HepG2 (cell line): Measurements from ENCODE around the gene DNAL4. TPM values are rescaled to one million over a fixed set of nuclear protein-coding genes. Genes with fewer than 3 reads are reported as not detected.
A peak's percentile ranks its signal among the peaks of the same experiment; 100 is the strongest.

ENCODE experiments used
- ARNT2 ChIP-seq: sonication (generic); formaldehyde crosslinking; IDR thresholded peaks from 2 replicates; pipeline ENCODE4 v1.8.0; 2022; ENCODE audit warnings: mild to moderate bottlenecking, low read depth, missing genetic modification reagents, moderate library complexity
- ETV6 ChIP-seq: sonication (generic); formaldehyde crosslinking; conservative IDR thresholded peaks from 2 replicates; pipeline ENCODE4 v1.4.0; 2020; ENCODE audit warnings: missing genetic modification reagents
- NR2C2 ChIP-seq: sonication (generic); formaldehyde crosslinking; IDR thresholded peaks from 2 replicates; pipeline ENCODE4 v1.4.0; 2020; ENCODE audit warnings: missing genetic modification reagents, mild to moderate bottlenecking, moderate library complexity, borderline replicate concordance
- POGZ ChIP-seq: sonication (generic); formaldehyde crosslinking; IDR thresholded peaks from 2 replicates; pipeline ENCODE4 v1.4.0; 2020; ENCODE audit warnings: mild to moderate bottlenecking, missing genetic modification reagents
- RXRA ChIP-seq: sonication (generic); formaldehyde crosslinking; IDR thresholded peaks from 2 replicates; pipeline ENCODE4 v1.5.1; 2020; ENCODE audit warnings: missing genetic modification reagents
- SAP130 ChIP-seq: IDR thresholded peaks from 2 replicates; pipeline ENCODE4 v1.6.1; 2016; ENCODE audit warnings: low read depth
- SKI ChIP-seq: fragments of 450-650 bp; IDR thresholded peaks from one replicate; pipeline ENCODE4 v1.6.1; 2018; ENCODE audit warnings: mild to moderate bottlenecking; ENCODE audit not compliant: partially characterized antibody
- STAT5B ChIP-seq: sonication (generic); formaldehyde crosslinking; IDR thresholded peaks from 2 replicates; pipeline ENCODE4 v1.4.0; 2020; ENCODE audit warnings: missing genetic modification reagents
- TCF12 ChIP-seq, 2 experiments: fragments of 450-650 bp in 1 of 2; sonication (generic) in 1 of 2; formaldehyde crosslinking in 1 of 2; IDR thresholded peaks; 2 replicates each; pipeline versions ENCODE4 v1.6.1 to v1.8.0; 2017 to 2022; ENCODE audit warnings: antibody characterized with exemption in 1 of 2, mild to moderate bottlenecking in 1 of 2, missing genetic modification reagents in 1 of 2, moderate library complexity in 1 of 2
- ZIK1 ChIP-seq: sonication (generic); formaldehyde crosslinking; IDR thresholded peaks from 2 replicates; pipeline ENCODE4 v1.5.0; 2020; ENCODE audit warnings: mild to moderate bottlenecking, low read depth, missing genetic modification reagents, borderline replicate concordance
- ZKSCAN5 ChIP-seq: sonication (generic); formaldehyde crosslinking; IDR thresholded peaks from 2 replicates; pipeline ENCODE4 v1.5.1; 2020; ENCODE audit warnings: mild to moderate bottlenecking, missing genetic modification reagents
- ZNF263 ChIP-seq: sonication (generic); formaldehyde crosslinking; IDR thresholded peaks from 2 replicates; pipeline ENCODE4 v1.4.0; 2020; ENCODE audit warnings: missing genetic modification reagents
- ZNF317 ChIP-seq: sonication (generic); formaldehyde crosslinking; IDR thresholded peaks from 2 replicates; pipeline ENCODE4 v1.5.0; 2020; ENCODE audit warnings: mild to moderate bottlenecking, missing genetic modification reagents
- ZNF567 ChIP-seq: sonication (generic); formaldehyde crosslinking; IDR thresholded peaks from 2 replicates; pipeline ENCODE4 v1.8.1; 2023; ENCODE audit warnings: mild to moderate bottlenecking, missing genetic modification reagents, borderline replicate concordance
- polyA plus RNA-seq, 8 experiments: library from polyadenylated mRNA; depleted of rRNA in 3 of 8; stranded (reverse) in 7 of 8; unstranded in 1 of 8; fragments of >200 nt; fragmentation: Illumina TruSeq in 4 of 8; extraction: Trizol in 4 of 8; gene quantifications; 2 replicates each; pipeline versions ENCODE4 v1.2.1 to v1.2.3, GENCODE V29; 2011 to 2016; ENCODE audit warnings: low read depth in 4 of 8, missing spikeins in 1 of 8, mixed read lengths in 1 of 8; ENCODE audit not compliant: insufficient read depth in 1 of 8
- total RNA-seq, 5 experiments: library from RNA; depleted of rRNA; stranded (reverse); fragments of >200 nt; fragmentation: Illumina TruSeq; extraction: Trizol; gene quantifications; 2 replicates each; pipeline ENCODE4 v1.2.3, GENCODE V29; 2016; ENCODE audit warnings: low read depth in 1 of 5
- TF ChIP-seq, protein P1 (sequence below), 2 experiments: sonication (generic) in 1 of 2; formaldehyde crosslinking in 1 of 2; IDR thresholded peaks; 2 replicates each; pipeline versions ENCODE4 v1.4.0 to v1.6.1; 2016 to 2020; ENCODE audit warnings: borderline replicate concordance in 1 of 2, low read depth in 1 of 2, mild to moderate bottlenecking in 1 of 2, missing genetic modification reagents in 1 of 2
- TF ChIP-seq, protein P2 (sequence below): sonication (generic); formaldehyde crosslinking; IDR thresholded peaks from 2 replicates; pipeline ENCODE4 v1.4.0; 2020; ENCODE audit warnings: mild to moderate bottlenecking, missing genetic modification reagents
- TF ChIP-seq, protein P3 (sequence below): sonication (generic); IDR thresholded peaks from 2 replicates; pipeline ENCODE4 v1.6.1; 2016; ENCODE audit warnings: low read depth, borderline replicate concordance
- TF ChIP-seq, protein P4 (sequence below): sonication (generic); formaldehyde crosslinking; IDR thresholded peaks from 2 replicates; pipeline ENCODE4 v1.5.1; 2020; ENCODE audit warnings: missing genetic modification reagents, mild to moderate bottlenecking, borderline replicate concordance
- TF ChIP-seq, protein P5 (sequence below): sonication (generic); formaldehyde crosslinking; conservative IDR thresholded peaks from 2 replicates; pipeline ENCODE4 v1.4.0; 2020; ENCODE audit warnings: mild to moderate bottlenecking, missing genetic modification reagents, moderate library complexity

DNAL4 gene
- total and polyA plus RNA-seq, 2 of the 13 experiments (the other 11 are each of a cell fraction or from before 2014, with no cell fraction given), result 8.0 to 10.7 TPM

DNA sequence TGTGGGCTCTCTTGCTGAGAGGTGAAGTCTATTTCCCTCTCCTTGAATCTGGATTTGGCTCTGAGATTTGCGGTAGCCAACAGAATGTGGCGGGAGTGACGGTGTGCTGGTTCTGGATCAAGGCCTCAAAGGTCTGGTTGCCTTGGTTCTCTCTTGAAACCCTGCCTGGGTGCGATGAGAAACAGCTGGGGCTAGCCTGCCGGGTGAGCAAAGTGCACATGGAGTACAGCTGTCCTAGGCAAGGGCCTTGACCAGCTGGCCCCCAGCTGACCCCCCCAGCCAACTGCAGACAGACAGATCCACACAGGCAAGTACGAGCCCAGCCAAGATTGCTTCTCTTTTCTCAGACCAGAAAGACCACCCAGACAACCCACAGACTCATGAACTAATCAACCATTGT, 49.0 kb downstream of the DNAL4 start (continued):
- TF ChIP-seq, protein P1, sequence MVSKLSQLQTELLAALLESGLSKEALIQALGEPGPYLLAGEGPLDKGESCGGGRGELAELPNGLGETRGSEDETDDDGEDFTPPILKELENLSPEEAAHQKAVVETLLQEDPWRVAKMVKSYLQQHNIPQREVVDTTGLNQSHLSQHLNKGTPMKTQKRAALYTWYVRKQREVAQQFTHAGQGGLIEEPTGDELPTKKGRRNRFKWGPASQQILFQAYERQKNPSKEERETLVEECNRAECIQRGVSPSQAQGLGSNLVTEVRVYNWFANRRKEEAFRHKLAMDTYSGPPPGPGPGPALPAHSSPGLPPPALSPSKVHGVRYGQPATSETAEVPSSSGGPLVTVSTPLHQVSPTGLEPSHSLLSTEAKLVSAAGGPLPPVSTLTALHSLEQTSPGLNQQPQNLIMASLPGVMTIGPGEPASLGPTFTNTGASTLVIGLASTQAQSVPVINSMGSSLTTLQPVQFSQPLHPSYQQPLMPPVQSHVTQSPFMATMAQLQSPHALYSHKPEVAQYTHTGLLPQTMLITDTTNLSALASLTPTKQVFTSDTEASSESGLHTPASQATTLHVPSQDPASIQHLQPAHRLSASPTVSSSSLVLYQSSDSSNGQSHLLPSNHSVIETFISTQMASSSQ (IDR thresholded peaks at IDR 0.05; ENCODE audit: low read depth), result no peak
- TF ChIP-seq, protein P1 (CRISPR knock-in tag; IDR thresholded peaks at IDR 0.05; ENCODE audit: borderline replicate concordance), result no peak
- TF ChIP-seq POGZ (CRISPR knock-in tag) (0 out of 2 replicates have a peak, but pooled peaks have one; percentile 22), ZNF263 (no peak), STAT5B (CRISPR knock-in tag) (no peak), SAP130 (peak; percentile 18; the same call in 1 of the 2 replicates), ZKSCAN5 (CRISPR knock-in tag) (no peak), TCF12 (IDR thresholded peaks at IDR 0.05) (no peak), TCF12 (CRISPR knock-in tag; IDR thresholded peaks at IDR 0.05) (peak; percentile 45; the same call in 1 of the 2 replicates), ETV6 (no peak), ZNF567 (CRISPR knock-in tag) (no peak), RXRA (CRISPR knock-in tag) (0 out of 2 replicates have a peak, but pooled peaks have one; percentile 19), ARNT2 (CRISPR knock-in tag) (no peak), NR2C2 (CRISPR knock-in tag) (no peak), ZNF317 (CRISPR knock-in tag) (no peak), ZIK1 (no peak), SKI (peak; percentile 34)
- TF ChIP-seq, protein P2, sequence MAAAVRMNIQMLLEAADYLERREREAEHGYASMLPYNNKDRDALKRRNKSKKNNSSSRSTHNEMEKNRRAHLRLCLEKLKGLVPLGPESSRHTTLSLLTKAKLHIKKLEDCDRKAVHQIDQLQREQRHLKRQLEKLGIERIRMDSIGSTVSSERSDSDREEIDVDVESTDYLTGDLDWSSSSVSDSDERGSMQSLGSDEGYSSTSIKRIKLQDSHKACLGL (CRISPR knock-in tag), result 0 out of 2 replicates have a peak, but pooled peaks have one; percentile 49
- TF ChIP-seq, protein P3, sequence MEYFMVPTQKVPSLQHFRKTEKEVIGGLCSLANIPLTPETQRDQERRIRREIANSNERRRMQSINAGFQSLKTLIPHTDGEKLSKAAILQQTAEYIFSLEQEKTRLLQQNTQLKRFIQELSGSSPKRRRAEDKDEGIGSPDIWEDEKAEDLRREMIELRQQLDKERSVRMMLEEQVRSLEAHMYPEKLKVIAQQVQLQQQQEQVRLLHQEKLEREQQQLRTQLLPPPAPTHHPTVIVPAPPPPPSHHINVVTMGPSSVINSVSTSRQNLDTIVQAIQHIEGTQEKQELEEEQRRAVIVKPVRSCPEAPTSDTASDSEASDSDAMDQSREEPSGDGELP, result peak; percentile 88
- TF ChIP-seq, protein P4, sequence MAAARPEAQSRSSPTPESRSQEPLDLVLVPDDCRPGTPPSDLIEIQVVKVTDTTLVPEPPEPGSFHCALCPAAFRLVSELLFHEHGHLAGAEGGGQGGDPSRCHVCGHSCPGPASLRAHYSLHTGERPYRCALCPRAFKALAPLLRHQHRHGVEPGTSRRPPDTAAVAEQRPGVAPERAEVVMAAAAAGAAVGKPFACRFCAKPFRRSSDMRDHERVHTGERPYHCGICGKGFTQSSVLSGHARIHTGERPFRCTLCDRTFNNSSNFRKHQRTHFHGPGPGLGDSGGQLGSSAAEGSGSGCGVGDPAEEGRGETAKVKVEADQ (CRISPR knock-in tag), result peak; percentile 38; the same call in 1 of the 2 replicates
- TF ChIP-seq, protein P5, sequence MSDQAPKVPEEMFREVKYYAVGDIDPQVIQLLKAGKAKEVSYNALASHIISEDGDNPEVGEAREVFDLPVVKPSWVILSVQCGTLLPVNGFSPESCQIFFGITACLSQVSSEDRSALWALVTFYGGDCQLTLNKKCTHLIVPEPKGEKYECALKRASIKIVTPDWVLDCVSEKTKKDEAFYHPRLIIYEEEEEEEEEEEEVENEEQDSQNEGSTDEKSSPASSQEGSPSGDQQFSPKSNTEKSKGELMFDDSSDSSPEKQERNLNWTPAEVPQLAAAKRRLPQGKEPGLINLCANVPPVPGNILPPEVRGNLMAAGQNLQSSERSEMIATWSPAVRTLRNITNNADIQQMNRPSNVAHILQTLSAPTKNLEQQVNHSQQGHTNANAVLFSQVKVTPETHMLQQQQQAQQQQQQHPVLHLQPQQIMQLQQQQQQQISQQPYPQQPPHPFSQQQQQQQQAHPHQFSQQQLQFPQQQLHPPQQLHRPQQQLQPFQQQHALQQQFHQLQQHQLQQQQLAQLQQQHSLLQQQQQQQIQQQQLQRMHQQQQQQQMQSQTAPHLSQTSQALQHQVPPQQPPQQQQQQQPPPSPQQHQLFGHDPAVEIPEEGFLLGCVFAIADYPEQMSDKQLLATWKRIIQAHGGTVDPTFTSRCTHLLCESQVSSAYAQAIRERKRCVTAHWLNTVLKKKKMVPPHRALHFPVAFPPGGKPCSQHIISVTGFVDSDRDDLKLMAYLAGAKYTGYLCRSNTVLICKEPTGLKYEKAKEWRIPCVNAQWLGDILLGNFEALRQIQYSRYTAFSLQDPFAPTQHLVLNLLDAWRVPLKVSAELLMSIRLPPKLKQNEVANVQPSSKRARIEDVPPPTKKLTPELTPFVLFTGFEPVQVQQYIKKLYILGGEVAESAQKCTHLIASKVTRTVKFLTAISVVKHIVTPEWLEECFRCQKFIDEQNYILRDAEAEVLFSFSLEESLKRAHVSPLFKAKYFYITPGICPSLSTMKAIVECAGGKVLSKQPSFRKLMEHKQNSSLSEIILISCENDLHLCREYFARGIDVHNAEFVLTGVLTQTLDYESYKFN (CRISPR knock-in tag), result peak; percentile 71
